Panc1 (cell line): ENCODE results near the gene PACRGL.

Source experiments
- CTCF ChIP-seq: fragments of 450-650 bp; IDR thresholded peaks from 2 replicates; pipeline ENCODE4 v1.5.1; 2017; ENCODE audit warnings: mild to moderate bottlenecking
- POLR2AphosphoS5 ChIP-seq: IDR thresholded peaks from 2 replicates; pipeline ENCODE4 v1.6.1; 2012; ENCODE audit warnings: mild to moderate bottlenecking, low read depth, low read length, moderate library complexity
- REST ChIP-seq, 2 experiments: IDR thresholded peaks; 2 replicates each; pipeline ENCODE4 v1.6.1; 2011 to 2012; ENCODE audit warnings: low read depth in 2 of 2, control low read depth in 1 of 2, low read length in 1 of 2, mild to moderate bottlenecking in 1 of 2, moderate library complexity in 1 of 2; ENCODE audit not compliant: insufficient read depth in 1 of 2
- SIN3A ChIP-seq: IDR thresholded peaks from 2 replicates; pipeline ENCODE4 v1.6.1; 2012; ENCODE audit warnings: low read depth, mild to moderate bottlenecking, low read length, moderate library complexity, borderline replicate concordance; ENCODE audit not compliant: insufficient read depth
- TCF7L2 ChIP-seq: IDR thresholded peaks from 2 replicates; pipeline ENCODE4 v1.6.1; 2011; ENCODE audit warnings: mild to moderate bottlenecking, low read depth, low read length, inconsistent platforms

GRCh38 chr4:20787940-20788665 is 87.8 kb downstream of the PACRGL start:
- TF ChIP-seq REST (IDR thresholded peaks at IDR 0.05; ENCODE audit: insufficient read depth in 1 of 2, low read depth in 2 of 2, low read length in 1 of 2) (no peak), CTCF (no peak), POLR2AphosphoS5 (no peak), TCF7L2 (no peak), SIN3A (no peak)
